Sciatic nerve (tissue), 2 donors: ENCODE results near the gene PCDHGB6. TPM values are rescaled to one million over a fixed set of nuclear protein-coding genes. Genes with fewer than 3 reads are reported as not detected.
A peak's percentile ranks its signal among the peaks of the same experiment; 100 is the strongest.
"Not testable (repeated sequence)": the region's sequence is repeated elsewhere in the genome, so short reads cannot be mapped to it uniquely, and the experiment has no call there.

ENCODE experiments used
- ATAC-seq: fragments of 200-7000 bp; cut with Tn5 transposase; one replicate; pipeline ENCODE4 v1.9.1; 2020; ENCODE audit warnings: mild to moderate bottlenecking, moderate library complexity
- DNase-seq: peaks from one replicate; pipeline ENCODE4 v3.0.0-alpha.2; 2020; ENCODE audit warnings: low spot score
- intact Hi-C: fragments of 100-400 bp; cut with DNase I; formaldehyde crosslinking; loops from one replicate; pipeline ENCODE4 v1.14.2; 2022
- total RNA-seq: library from RNA; stranded (reverse); fragmentation: NEBNext Ultra II Directional; extraction: Animal tissue kit (Norgen Biotek cat#: 25700); gene quantifications from one replicate; pipeline ENCODE4 v1.2.1, GENCODE V29; 2021
- donor health status: DM: no; HTN: no; CAD: no.
- donor health status: DM: no; HTN: no; CAD: no.

PCDHGB6 gene
- total RNA-seq, 1 donor from 2014 or later, result 12.4 TPM

GRCh38 chr5:141414548-141415274 lies 6.9 kb downstream of the PCDHGB6 start:
- DNase-seq, ATAC-seq, intact Hi-C loops: not testable (repeated sequence)

- intact Hi-C loops, ATAC-seq, DNase-seq: not testable (repeated sequence)
Observed at GRCh38 chr5:141415275-141415618, 7.4 kb downstream of the PCDHGB6 start.

- ATAC-seq (peak; percentile 94), DNase-seq (peak; percentile 78)
- intact Hi-C loops, result not testable (repeated sequence)
Observed at GRCh38 chr5:141417494-141418172, 9.8 kb downstream of the PCDHGB6 start, which contains the start of gene PCDHGB7. Gene PCDHGB7, plus strand, starts transcription at chr5:141417677. Its CDS starts 183 bp downstream, at chr5:141417860.

GRCh38 chr5:141419074-141419880 lies 11.5 kb downstream of the PCDHGB6 start:
- ATAC-seq (no peak), DNase-seq (peak; percentile 52)
- intact Hi-C loops, result no loop called here

GRCh38 chr5:141420855-141421488 lies 13.2 kb downstream of the PCDHGB6 start, which contains the start of gene PCDHGA11:
Gene PCDHGA11, plus strand, starts transcription at chr5:141421051. Its CDS starts 177 bp downstream, at chr5:141421228.
- intact Hi-C loops, result loop anchor here (10.0 kb wide), 1 partner anchor 124 kb away; no protein-coding TSS in a partner anchor
- ATAC-seq, result no peak
- DNase-seq, result peak; percentile 60

- ATAC-seq (no peak), DNase-seq (no peak)
- intact Hi-C loops, result loop anchor here (10.0 kb wide), 1 partner anchor 123 kb away; no protein-coding TSS in a partner anchor
Observed at GRCh38 chr5:141421489-141421855, 13.7 kb downstream of the PCDHGB6 start.

GRCh38 chr5:141422742-141423291 lies 15.0 kb downstream of the PCDHGB6 start:
- intact Hi-C loops, result loop anchor here (10.0 kb wide), 1 partner anchor 122 kb away; no protein-coding TSS in a partner anchor
- DNase-seq, result no peak
- ATAC-seq, result no peak

- intact Hi-C loops, result loop anchor here (10.0 kb wide), 1 partner anchor 117 kb away; no protein-coding TSS in a partner anchor
- DNase-seq, result no peak
- no peak for ATAC-seq
Observed at GRCh38 chr5:141427783-141428426, 20.1 kb downstream of the PCDHGB6 start.

- DNase-seq (no peak), ATAC-seq (peak; percentile 88)
- intact Hi-C loops, result no loop called here
Observed at GRCh38 chr5:141430332-141431113, 22.7 kb downstream of the PCDHGB6 start, which contains the start of gene PCDHGA12. Gene PCDHGA12, plus strand, starts transcription at chr5:141430507. Its CDS starts 253 bp downstream, at chr5:141430760.

GRCh38 chr5:141431286-141431685 lies 23.5 kb downstream of the PCDHGB6 start:
- ATAC-seq (peak; percentile 63), DNase-seq (no peak)
- intact Hi-C loops, result no loop called here

- intact Hi-C loops, ATAC-seq, DNase-seq: not testable (repeated sequence)
Observed at GRCh38 chr5:141432308-141432707, 24.5 kb downstream of the PCDHGB6 start.

GRCh38 chr5:141432726-141433125 lies 24.9 kb downstream of the PCDHGB6 start:
- intact Hi-C loops, ATAC-seq, DNase-seq: not testable (repeated sequence)

- no peak for ATAC-seq
- no peak for DNase-seq
- intact Hi-C loops, result no loop called here
Observed at GRCh38 chr5:141434006-141434405, 26.2 kb downstream of the PCDHGB6 start.

- ATAC-seq (no peak), DNase-seq (no peak)
- intact Hi-C loops, result no loop called here
Observed at GRCh38 chr5:141437221-141437620, 29.4 kb downstream of the PCDHGB6 start.

GRCh38 chr5:141439411-141440141 lies 31.8 kb downstream of the PCDHGB6 start:
- intact Hi-C loops, result no loop called here
- no peak for ATAC-seq
- DNase-seq, result no peak

- intact Hi-C loops, result no loop called here
- no peak for DNase-seq
- no peak for ATAC-seq
Observed at GRCh38 chr5:141440341-141440740, 32.5 kb downstream of the PCDHGB6 start.
